Lung microvascular endothelial cell (primary cell): ENCODE data around the gene PRPS1L1. TPM values are rescaled to one million over a fixed set of nuclear protein-coding genes. Genes with fewer than 3 reads are reported as not detected.

Experiments
- DNase-seq, 2 donors: peaks; one replicate each; pipeline versions ENCODE4 v3.0.0 to v3.0.0-alpha.2; 2010; ENCODE audit warnings: low read depth in 2 of 2
- total RNA-seq: library from RNA; depleted of rRNA; stranded (reverse); fragments of >200 nt; gene quantifications from 2 replicates; pipeline ENCODE4 v1.2.1, GENCODE V29; 2014

PRPS1L1 gene
- not detected in 2 replicates for total RNA-seq

DNA sequence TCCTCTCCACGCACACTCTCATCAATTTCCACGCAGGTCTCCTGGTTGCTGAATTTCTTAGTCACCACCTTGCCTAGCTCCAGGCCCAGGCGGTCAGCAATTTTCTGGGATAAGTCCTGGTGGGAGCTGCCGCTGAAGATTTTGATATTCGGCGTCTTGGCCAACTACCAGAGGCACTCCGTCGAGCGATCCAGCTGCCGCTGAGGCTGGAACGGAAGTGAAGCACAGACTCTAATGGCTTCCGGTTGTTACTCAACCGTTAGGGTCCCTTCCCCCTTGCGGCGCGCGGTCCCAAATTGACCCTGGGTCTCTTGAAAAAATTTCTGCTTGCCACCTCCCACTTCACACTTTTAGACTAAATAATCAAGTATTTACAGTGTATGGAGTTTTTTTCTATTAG, at the start of gene PRPS1L1:
PRPS1L1 (minus strand) TSS at position 219 of the 400 bp plus-strand sequence.
- DNase-seq: no peak

DNA sequence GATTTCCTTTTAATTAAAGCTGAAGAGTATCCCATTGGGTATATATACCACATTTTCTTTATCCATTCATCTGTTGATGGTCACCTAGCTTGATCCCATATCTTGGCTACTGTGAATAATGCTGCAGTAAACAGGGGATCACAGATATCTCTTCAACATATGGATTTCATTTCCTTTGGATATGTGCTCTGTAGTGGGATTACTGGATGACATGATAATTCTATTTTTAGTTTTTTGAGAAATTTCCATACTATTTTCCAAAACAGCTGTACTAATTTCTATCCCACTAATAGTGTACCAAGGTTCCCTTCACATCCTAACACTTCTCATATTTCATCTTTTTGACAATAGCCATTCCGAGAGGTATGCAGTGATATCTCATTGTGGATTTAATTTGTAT, 48.8 kb upstream of the PRPS1L1 start:
- no peak for DNase-seq

DNA sequence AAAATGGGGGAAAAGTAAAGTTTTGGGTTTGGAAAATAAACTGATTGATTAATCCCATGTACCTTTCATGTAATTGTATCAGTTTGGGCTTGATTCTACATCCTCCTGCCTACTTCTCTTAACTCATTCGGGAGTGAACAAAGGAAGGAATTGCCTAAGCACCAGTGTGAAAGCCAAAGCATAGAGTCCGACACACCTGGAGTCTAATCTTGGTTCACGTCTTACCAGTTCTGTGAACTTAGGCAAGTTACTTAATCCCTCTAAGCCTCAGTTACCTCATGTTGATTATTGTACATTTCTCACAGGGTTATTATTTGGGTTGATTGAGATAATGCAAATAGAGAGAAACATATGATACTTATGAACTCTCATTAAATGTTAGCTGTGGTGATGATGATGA, 41.1 kb upstream of the PRPS1L1 start:
- no peak for DNase-seq

DNA sequence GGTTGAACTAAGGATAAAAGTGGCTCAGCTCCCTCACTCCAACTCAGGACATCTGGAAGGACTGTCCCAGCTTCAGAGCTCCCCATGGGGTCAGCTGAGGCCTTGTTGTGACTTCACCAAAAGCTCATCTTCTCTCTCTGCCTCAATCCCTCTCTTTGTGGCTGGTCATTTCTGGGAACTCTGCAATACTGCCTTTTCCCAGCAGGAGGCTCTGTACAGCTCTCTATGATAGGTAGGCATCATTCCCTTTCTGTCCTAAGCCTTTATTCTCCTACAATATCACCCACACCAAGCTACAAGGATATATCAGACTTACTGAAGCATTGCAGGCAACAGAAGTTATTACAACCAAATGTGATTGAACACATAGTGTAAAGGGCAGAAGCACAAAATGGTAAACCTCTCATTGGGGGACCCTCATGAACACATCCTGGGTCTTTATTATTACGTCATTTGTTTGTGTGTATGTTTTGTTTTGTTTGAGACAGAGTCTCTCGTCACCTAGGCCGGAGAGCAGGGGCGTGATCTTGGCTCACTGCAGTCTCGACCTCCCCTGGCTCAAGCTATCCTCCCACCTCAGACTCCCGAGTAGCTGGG, 36.7 kb upstream of the PRPS1L1 start:
- DNase-seq: peak; percentile 8 to 12

DNA sequence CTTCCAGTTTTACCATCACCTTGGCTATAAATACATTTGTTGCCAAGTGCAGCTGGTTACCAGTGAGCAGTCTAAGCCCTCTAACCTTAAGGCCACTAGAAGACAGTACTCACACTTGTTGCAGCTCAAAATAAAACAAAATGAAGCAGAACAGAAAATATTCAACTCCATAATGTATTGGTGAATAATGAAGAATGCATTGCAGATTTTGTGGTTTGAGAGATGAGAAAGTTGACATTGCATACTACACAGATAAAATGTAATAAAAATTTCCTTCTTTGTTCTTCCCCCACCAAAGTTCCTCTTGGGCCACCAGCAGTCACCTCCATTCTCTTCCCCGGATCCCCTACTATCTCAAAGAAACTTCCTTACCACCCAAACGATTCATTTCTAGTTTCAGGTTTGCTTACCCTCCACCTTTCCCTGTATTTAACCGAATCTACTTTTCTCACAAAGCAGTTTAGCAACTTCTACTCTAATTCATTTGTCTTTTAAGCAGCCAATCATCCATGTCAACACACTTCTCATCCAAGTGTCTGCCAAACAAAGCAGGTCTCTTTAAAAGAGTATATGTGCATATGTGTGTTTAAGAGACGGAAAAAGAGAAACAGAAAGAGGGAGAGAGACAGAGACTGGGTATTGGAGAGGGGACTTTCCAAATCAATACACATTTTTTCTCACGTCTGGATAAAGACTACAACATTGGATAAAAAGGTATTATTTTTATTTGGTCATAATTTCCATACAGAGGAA, 35.7 kb upstream of the PRPS1L1 start:
- DNase-seq: no peak

DNA sequence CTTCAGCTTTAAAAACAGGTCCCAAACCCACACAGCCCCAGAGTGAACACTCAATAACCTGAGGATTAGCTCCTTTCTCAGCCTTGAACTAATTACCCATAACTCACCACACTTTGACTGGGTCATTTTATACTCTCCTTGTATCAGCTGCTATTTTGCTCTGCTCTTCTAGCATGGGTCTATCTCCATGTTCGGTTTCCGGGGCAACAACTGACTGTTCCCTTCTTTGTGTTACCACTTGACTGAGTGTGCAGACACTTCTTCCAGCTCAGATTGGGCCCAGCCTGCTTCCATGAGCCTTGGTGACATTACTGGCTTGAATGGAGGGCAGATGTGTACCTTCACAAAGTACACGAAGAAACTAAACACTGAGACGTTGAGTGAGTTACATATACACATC, 31.5 kb upstream of the PRPS1L1 start:
- no peak for DNase-seq

DNA sequence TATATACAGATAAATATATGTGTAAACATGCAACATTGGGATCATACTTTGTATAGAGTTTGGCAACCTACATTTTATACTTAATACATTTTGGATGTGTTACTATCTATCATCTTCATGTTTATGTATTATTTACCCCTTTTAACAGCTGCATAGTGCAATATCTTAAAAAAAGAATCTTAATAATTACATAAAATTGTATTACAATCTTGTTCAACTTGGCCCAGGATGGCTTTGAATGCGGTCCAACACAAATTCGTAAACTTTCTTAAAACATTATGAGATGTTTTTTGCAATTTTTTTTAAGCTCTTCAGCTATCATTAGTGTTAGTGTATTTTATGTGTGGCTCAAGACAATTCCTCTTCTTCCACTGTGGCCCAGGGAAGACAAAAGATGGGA, 26.3 kb upstream of the PRPS1L1 start:
- DNase-seq: no peak

DNA sequence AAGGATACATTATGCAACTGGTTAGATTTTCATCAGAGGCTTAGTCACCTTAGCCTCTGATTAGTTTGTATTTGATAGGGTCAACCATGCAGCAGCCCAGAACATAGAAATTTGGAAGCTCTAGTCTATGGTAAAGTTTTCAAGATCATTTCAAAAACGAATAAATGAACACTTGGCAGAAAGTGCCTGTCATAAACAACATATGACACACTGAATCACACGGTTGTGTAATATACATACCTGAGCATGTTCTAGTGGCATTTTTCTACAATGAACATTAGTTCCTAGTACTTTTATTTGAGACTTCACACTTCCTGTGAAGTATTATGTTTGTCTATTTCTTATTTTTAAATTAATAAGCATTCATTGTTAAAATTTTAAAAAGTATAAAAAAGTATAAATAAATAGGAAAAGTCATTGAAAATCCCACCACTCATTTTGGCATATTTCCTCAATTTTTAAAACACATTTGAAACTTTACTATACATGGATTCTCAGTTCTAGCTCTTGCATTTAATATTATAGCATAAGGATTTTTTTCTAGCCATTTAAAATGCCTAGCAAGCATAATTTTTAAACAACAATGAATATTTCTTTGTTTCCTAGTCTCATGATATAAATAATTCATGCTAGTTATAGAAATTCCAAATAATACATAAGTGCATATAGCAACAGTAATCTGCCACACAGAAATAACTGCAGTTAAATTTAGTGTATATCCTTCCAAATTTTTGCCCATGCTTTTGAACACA, 25.7 kb upstream of the PRPS1L1 start:
- no peak for DNase-seq

DNA sequence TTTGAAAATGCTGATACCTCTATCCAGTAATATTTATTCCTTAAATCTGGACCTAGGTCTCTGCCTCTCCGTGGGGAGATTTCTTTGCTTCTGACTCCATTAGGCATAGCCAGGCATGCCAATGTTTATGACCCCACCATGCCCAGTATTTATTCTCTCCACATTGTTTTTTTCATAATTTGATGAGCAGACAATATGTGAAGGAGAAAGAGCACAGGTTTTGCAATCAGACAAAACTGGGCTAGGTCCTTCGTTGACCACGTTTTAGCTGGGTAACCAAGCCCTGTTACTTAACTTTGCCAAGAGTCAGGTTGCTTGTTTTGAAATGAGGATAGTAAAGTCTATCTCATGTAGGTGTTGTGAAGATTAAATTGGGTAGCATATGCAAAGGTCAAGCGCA, 21.6 kb upstream of the PRPS1L1 start:
- DNase-seq: no peak

DNA sequence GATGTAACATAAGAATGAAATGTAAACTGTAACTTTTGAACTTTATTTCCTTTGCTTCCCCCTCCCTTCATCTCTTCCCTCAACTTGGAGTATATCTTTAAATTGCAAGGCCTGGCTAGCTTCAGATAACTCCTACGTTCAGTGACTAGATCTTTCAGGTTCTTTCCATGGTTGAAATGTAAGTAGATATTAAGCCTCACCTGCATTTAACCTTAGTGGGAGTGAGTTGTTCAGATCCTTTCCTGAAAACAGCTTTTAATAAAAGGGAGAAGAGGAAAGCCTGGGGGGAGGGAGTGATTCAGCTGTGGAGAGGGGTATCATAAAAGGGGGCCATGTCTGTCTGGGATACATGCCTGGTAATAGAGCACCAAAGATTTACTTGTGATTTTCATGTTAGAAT, 19.0 kb upstream of the PRPS1L1 start:
- DNase-seq: no peak

DNA sequence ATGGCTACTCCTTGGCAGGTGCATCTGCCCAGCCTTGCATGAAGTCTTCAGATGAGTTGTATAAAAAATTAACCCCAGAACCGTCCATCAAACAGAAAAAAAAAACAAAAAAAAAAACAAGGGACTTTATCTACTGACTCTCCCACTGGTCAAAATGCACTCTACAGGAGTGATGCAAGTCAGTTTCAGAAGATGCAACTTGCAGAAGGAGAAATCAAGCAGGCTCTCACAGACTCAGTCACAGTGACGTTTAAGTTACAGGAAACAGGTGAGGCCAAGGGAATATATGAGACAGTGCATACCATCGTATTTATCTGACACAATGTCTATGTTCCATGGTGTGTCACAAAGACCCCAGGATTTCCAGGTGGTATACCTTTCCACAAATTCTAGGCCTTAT, 17.5 kb upstream of the PRPS1L1 start:
- no peak for DNase-seq

DNA sequence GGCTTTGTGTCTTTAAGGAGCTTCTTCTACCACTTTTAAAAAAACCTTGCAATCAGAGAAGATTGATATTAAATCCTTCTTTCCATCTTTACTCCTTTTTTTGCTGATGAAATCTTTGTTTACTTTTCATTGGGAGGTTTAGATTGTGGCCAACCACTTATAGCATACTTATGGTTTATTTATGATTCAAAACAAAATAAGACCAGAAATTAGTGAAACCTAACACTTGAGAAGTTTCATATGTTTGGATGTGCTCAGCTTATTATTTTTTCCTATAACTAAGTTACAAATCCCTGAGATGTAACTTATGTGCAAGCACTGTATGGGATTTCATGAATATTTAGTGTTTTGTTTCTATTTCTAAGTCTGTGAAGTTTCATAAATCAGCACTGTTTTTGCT, 13.5 kb upstream of the PRPS1L1 start:
- no peak for DNase-seq

DNA sequence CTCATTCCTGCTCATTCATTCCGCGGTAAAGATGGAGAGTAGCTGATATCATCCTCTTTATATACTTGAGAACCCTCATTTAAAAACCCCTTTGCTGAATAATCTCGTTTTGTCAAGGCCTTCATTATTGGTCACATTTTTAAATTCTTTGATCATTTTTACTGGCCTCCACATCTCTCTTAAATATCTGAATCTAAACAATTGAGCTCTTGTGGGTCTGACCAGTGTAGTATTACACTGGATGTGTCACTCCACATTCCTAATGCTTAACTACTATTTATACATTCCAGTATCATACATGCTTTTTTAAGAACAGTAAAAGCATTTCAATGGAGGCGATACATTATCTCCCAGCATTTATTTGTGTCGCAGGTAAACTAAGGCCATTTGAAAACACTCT, 12.6 kb upstream of the PRPS1L1 start:
- no peak for DNase-seq

DNA sequence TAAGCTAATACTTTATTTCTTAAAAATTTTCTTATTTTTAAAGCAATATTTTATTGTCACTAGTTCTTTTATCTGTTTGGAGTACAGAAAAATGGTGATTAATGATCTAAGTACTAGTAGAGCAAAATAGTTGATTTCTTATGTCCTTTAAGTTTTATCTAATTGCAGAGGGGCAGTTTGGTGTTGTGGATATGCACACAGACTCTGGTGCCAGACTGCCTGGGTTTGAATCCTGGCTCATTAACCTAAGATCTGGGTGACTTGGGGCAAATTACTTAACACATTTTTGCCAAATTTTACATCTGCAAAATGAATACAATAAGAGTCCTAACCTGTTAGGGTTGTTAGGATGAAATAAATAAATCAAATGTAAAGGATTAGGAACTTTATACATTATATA, 10.7 kb upstream of the PRPS1L1 start:
- no peak for DNase-seq

DNA sequence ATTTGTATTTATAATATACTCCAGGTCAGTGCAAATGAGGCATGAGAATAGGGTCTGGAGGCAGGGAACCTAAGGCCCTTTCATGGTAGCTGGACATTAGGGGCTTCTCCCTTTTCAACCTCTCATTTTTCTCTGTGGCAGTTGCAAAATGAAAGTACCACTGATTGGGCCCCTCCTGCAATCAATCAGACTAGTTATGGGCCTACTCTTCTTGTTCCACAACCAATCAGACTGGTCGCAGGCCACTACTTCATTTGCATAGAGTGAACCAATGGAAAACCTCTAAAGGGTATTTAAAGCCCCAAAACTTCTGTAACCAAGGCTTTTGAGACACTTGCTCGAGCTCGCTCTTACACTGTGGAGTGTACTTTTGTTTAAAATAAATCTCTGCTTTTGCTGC, 10.0 kb upstream of the PRPS1L1 start:
- DNase-seq: no peak

DNA sequence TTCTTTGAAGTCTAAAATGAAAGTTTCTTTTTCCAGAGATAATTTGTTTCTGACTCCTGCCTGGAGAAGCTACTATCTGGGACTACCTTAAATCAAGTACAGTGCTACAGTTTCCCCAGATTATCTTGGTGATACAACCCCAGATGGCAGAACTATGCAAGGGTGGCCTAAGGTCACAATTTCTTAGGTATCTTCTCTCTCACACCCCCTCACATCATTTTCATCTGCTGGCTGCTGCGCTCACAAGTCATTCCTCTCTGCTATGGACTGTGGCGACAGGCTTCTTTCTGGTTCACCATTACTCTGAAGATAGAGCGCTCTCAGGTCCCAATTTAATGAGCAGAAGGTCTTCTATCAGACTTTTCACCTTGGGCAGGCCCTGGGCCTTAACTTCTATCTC, 9.1 kb upstream of the PRPS1L1 start:
- DNase-seq: no peak

DNA sequence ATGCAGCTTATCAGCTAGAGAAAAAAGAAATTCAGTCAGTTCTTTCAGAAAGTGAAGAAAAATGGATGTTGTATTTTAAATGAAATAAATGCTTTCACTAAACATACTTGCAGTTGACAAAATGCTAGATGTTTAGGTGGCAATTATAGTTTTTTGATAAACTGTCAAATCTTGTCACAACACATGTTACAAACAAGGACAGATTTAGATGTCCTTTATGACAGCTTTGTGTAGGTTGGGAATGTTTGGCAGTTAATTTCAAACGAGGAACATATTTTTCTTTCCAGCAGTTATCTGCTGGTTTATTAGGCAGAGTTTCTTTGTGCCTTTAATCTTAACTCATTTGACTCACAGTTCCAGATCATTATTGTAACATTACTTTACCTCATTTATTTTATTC, 3.1 kb upstream of the PRPS1L1 start:
- no peak for DNase-seq

DNA sequence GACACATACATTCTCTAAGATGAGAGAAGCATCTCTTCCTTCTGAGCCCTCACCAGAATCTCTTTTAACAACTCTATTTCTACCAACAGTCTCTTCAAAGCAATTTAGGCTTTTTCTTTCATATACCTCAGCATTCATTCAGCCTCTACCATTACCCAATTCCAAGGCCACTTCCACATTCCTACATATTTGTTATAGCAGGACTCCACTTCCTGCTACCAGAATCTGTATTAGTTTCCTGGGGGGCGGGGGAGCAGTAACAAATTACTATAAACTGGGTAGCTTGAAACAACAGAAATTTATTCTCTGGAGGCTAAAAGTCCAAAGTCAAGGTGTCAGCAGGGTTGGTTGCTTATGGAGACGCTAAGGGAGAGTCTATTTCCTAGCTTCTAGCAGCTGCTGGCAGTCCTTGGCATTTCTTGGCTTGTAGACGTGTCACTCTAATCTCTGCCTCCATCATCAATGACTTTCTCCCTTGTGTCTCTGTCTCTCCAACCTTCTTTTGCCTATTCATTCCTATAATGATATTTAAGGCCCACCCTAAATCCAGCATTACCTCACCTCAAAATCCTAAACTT, 7.4 kb downstream of the PRPS1L1 start:
- DNase-seq: peak; percentile 8 to 36

DNA sequence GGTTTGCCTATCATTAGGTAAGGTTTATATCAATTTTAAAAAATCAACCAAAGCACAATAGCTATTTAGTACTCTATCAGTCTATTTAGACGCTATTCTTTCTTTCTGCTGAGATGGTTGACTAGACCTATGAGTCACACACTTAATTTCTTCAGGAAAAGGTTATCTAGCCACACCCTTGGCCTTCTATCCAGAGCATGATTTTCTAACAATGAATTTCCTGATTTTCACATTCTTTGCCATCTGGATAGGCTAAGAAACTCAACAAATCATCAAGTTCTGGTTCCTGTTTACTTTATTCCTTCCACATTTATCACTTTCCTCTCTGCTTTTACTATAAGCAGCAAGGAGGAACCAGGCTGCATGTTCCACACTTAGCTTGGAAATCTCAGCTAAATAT, 8.1 kb downstream of the PRPS1L1 start:
- peak; percentile 3 to 90 for DNase-seq

DNA sequence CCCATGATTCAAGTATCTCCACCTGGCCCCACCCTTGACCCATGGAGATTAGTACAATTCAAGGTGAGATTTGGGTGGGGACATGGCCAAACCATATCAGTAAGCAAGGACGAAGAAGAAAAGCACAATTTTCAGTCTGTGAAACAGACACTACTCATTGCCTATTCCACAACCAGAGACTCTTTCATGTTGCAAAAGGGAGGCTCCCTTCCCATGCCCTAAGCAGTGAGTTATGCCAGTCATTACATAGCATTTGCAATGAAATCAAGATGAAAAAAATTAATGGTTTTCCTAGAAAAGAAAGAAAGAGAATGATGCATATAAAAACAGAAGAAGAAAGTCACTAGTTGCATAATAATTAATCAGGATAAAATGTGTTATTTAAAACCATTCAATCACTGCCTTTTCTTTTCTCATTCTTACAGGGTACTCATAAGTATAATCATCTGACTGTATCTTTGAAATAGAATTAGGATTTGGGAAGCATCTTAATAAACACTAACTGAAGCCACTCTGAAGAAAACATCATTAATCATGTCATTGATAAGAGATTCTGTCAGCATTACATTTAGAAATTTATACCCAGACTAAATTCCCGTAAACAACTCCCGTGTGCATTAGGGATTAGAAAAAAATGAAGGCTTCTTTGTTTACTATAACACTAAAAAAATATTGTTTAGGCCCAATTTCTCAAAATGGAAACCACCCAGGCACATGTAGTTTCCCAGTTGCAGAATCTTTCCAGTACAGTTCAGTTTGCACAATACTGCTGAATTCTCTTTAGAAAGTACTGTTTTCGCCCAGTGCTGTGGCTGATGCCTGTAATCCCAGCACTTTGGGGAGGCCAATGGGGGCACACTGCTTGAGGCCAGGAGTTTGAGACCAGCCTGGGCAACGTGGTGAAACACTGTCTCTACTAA, 9.1 kb downstream of the PRPS1L1 start:
- DNase-seq: no peak
